Ovary (tissue), 9 donors: Measurements from ENCODE around the gene ADCK2. TPM values are rescaled to one million over a fixed set of nuclear protein-coding genes. Genes with fewer than 3 reads are reported as not detected.

Source experiments
- DNase-seq, 5 donors: peaks; one replicate each; pipeline ENCODE4 v3.0.0-alpha.2; 2019 to 2020
- H3K27ac ChIP-seq, 2 donors: fragments of 200-600 bp; one replicate each; pipeline versions ENCODE4 v1.5.1 to v1.8.0; 2019 to 2022
- H3K27me3 ChIP-seq: fragments of 200-600 bp; one replicate; pipeline ENCODE4 v1.8.0; 2022
- H3K36me3 ChIP-seq: fragments of 200-600 bp; sonication (generic); one replicate; pipeline ENCODE4 v1.5.1; 2019
- H3K4me1 ChIP-seq: one replicate; pipeline ENCODE4 v1.8.1; 2013; ENCODE audit warnings: mild to moderate bottlenecking, moderate library complexity; ENCODE audit not compliant: insufficient read depth
- H3K4me3 ChIP-seq: fragments of 200-600 bp; sonication (generic); one replicate; pipeline ENCODE4 v1.5.1; 2017
- H3K9me3 ChIP-seq, 2 donors: fragments of 200-600 bp in 1 of 2; sonication (generic) in 1 of 2; one replicate each; pipeline versions ENCODE4 v1.5.1 to v1.8.1; 2013 to 2019; ENCODE audit warnings: mild to moderate bottlenecking in 1 of 2, moderate library complexity in 1 of 2
- EP300 ChIP-seq: sonication (generic); formaldehyde crosslinking; IDR thresholded peaks from one replicate; pipeline ENCODE4 v1.6.1; 2017; ENCODE audit warnings: antibody characterized with exemption
- POLR2A ChIP-seq: fragments of 450-650 bp; IDR thresholded peaks from one replicate; pipeline ENCODE4 v1.6.1; 2017; ENCODE audit warnings: antibody characterized with exemption, mild to moderate bottlenecking, moderate library complexity
- WGBS, 3 donors: extraction: QIAGEN DNeasy Blood & Tissue Kit in 1 of 3; methylation state at CpG; one replicate each; pipeline versions ENCODE4 v1.1.5 to v1.1.7; 2013 to 2017; 5-methylcytosine and 5-hydroxymethylcytosine counted together
- intact Hi-C, 4 donors: fragments of 100-400 bp; cut with DNase I; formaldehyde crosslinking; loops; one replicate each; pipeline versions ENCODE4 v1.11.0 to v1.15.1; 2022 to 2023
- polyA plus RNA-seq, 2 donors: library from polyadenylated mRNA; stranded (reverse); fragments of 200-250 nt in 1 of 2; fragments of 350-450 nt in 1 of 2; fragmentation: Illumina TruSeq in 1 of 2; extraction: RNeasy Lipid Tissue Mini Kit (QIAGEN cat#74804) in 1 of 2; gene quantifications; one replicate each; pipeline ENCODE4 v1.2.3, GENCODE V29; 2013 to 2014
- total RNA-seq, 7 donors: library from RNA; depleted of rRNA in 2 of 7; stranded (reverse); fragments of >200 nt in 2 of 7; fragmentation: NEBNext Ultra II Directional in 3 of 7; extraction: Animal tissue kit (Norgen Biotek cat#: 25700) in 3 of 7; gene quantifications; one replicate each; pipeline versions ENCODE4 v1.1.0 to v1.2.4, GENCODE V29; 2016 to 2023
- TF ChIP-seq, protein P1 (sequence below), 3 donors: fragments of 450-650 bp in 2 of 3; fragments of 200-600 bp in 1 of 3; IDR thresholded peaks; one replicate each; pipeline versions ENCODE4 v1.5.1 to v1.8.0; 2016 to 2022; ENCODE audit warnings: antibody characterized with exemption in 3 of 3, mild to moderate bottlenecking in 1 of 3
- donor health status: DM: no; HTN: no; CAD: no; lungs with moderate emphysema.
- donor health status: DM: no; HTN: no; CAD: no.
- donor health status: Bipolar disorder and iron deficiency.
- donor health status: DM: yes; HTN: yes; CAD: no.
- donor health status: DM: no; HTN: no; CAD: no.
- donor health status: DM: yes; HTN: yes; CAD: no.

ADCK2 gene
- total and polyA plus RNA-seq, 9 donors: 12.0 to 22.5 (median 19.1) TPM

DNA sequence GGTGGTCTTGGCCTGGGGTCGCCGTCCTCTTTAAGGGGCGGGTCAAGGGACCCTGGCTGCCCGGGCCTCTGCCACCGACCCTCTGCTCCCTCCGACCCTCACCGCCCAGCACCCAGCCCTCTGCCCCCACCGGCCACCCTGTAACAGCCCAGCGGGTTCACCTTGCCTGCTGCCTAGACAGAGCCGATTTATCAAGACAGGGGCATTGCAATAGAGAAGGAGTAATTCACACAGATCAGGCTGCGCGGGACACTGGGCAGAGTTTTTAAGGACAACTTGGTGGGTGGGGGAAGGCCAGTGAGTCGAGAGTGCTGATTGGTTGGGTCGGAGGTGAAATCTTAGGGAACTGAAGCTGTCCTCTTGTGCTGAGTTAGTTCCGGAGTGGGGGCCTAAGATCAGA, 779 bp upstream of the ADCK2 start:
- 50 to 65% (median 50%) methylated on average over 15 of the region's 15 CpGs for WGBS, 3 donors
- H3K27ac ChIP-seq: no peak overlapping the region
- no peaks in the 10 kb centered on the region for H3K36me3 ChIP-seq
- intact Hi-C loops: no loop called here
- TF ChIP-seq POLR2A: no peak
- TF ChIP-seq EP300: no peak
- TF ChIP-seq, protein P1, sequence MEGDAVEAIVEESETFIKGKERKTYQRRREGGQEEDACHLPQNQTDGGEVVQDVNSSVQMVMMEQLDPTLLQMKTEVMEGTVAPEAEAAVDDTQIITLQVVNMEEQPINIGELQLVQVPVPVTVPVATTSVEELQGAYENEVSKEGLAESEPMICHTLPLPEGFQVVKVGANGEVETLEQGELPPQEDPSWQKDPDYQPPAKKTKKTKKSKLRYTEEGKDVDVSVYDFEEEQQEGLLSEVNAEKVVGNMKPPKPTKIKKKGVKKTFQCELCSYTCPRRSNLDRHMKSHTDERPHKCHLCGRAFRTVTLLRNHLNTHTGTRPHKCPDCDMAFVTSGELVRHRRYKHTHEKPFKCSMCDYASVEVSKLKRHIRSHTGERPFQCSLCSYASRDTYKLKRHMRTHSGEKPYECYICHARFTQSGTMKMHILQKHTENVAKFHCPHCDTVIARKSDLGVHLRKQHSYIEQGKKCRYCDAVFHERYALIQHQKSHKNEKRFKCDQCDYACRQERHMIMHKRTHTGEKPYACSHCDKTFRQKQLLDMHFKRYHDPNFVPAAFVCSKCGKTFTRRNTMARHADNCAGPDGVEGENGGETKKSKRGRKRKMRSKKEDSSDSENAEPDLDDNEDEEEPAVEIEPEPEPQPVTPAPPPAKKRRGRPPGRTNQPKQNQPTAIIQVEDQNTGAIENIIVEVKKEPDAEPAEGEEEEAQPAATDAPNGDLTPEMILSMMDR (IDR thresholded peaks at IDR 0.05): no peak
- no peaks in the 10 kb centered on the region for H3K27me3 ChIP-seq
- H3K4me1 ChIP-seq: no peaks in the 10 kb centered on the region
- peak in 1 of 5 donors; percentile 47 for DNase-seq
- no peak overlapping the region for H3K4me3 ChIP-seq
- H3K9me3 ChIP-seq: no peaks in the 10 kb centered on the region

DNA sequence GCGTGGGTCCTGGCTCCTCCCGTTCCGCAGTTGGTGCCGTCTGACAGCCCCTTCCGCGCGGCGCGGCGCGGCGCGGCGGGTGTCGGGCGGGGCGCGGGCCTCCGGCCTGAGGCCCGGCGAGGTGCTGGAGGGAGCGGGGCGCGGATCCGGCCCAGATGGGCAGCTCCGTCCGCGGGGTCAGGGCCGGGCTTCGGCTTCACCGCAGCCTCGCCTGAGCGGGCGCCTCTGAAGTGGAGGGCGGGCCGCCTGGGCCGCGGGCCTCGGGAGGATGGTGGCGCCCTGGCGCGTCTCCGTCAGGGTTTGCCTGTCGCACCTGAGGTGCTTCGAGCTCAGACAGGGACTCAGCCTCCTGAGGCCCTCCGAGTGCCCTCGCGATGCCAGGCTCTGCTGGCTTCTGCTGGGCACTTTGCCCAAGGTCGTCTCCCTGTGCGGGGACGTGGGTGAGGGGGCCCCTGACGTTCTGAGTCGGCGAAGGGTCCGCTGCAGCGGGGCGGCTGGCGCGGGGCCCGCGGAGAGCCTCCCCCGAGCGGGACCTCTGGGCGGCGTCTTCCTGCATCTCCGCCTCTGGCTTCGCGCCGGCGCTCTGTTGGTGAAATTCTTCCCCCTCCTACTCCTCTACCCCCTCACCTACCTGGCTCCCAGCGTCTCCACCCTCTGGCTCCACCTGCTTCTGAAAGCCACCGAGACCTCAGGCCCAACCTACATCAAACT, 473 bp downstream of the ADCK2 start:
- H3K4me1 ChIP-seq: no peaks in the 10 kb centered on the region
- H3K36me3 ChIP-seq: no peaks in the 10 kb centered on the region
- peak overlapping the region; percentile 75 for H3K4me3 ChIP-seq
- TF ChIP-seq, protein P1 (IDR thresholded peaks at IDR 0.05): no peak
- TF ChIP-seq POLR2A (no peak), EP300 (no peak)
- H3K27ac ChIP-seq: peak overlapping the region; percentile 78 to 93
- intact Hi-C loops: no loop called here
- H3K27me3 ChIP-seq: no peaks in the 10 kb centered on the region
- no peaks in the 10 kb centered on the region for H3K9me3 ChIP-seq
- peak; percentile 68 to 83 (median 77) for DNase-seq
- 0 to 1% (median 0%) methylated on average over 21 to 72 of the region's 72 CpGs for WGBS, 3 donors

DNA sequence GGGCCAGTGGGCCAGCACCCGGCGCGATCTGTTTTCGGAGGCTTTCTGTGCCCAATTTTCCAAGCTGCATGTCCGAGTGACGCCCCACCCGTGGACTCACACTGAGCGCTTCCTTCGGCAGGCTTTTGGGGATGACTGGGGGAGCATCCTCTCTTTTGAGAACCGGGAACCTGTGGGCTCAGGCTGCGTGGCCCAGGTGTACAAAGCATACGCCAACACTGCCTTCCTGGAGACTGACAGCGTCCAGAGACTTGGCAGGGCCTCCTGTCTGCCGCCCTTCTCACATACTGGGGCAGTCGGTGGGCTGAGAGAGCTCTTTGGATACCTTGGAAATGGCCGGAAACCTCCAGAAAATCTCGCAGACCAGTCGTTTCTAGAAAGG, 1.0 kb downstream of the ADCK2 start:
- no peak for DNase-seq
- Histone ChIP-seq H3K9me3 (no peaks in the 10 kb centered on the region), H3K36me3 (no peaks in the 10 kb centered on the region), H3K4me1 (no peaks in the 10 kb centered on the region), H3K27ac (peak overlapping the region; percentile 78 to 93), H3K27me3 (no peaks in the 10 kb centered on the region), H3K4me3 (peak overlapping the region; percentile 75)
- peak; percentile 15 for TF ChIP-seq POLR2A
- TF ChIP-seq, protein P1 (IDR thresholded peaks at IDR 0.05): no peak
- WGBS, 3 donors: 22 to 25% (median 25%) methylated on average over 14 to 18 of the region's 18 CpGs
- intact Hi-C loops: no loop called here

DNA sequence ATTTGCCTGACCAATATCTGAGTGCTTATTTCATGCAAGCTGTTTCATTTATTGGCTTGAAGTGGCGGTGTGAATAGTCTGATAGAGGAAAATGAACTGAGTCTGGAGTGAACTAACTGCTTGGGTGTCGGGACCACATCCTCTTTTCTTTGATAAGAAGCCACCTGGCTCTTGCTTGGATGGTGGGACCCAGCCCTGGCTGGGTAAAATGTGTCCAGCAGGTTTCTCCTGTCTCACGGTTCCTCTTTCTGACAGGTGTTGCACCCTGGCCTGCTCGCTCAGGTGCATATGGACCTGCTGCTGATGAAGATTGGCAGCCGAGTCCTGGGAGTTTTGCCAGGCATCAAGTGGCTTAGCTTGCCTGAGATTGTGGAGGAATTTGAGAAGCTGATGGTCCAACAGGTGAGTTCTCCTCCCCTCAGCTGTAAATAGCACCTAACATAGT, 1.6 kb downstream of the ADCK2 start:
- Histone ChIP-seq H3K9me3 (no peaks in the 10 kb centered on the region), H3K36me3 (no peaks in the 10 kb centered on the region), H3K4me3 (no peak overlapping the region), H3K4me1 (no peaks in the 10 kb centered on the region), H3K27me3 (no peaks in the 10 kb centered on the region), H3K27ac (peak overlapping the region in 1 of 2 donors; percentile 78)
- DNase-seq: peak in 1 of 5 donors; percentile 38
- intact Hi-C loops: no loop called here
- TF ChIP-seq POLR2A (no peak), EP300 (no peak)
- TF ChIP-seq, protein P1 (IDR thresholded peaks at IDR 0.05): no peak
- WGBS, 3 donors: 83 to 87% (median 85%) methylated on average over 5 of the region's 5 CpGs
